ENCODE measurements around the gene BLM.

DNA sequence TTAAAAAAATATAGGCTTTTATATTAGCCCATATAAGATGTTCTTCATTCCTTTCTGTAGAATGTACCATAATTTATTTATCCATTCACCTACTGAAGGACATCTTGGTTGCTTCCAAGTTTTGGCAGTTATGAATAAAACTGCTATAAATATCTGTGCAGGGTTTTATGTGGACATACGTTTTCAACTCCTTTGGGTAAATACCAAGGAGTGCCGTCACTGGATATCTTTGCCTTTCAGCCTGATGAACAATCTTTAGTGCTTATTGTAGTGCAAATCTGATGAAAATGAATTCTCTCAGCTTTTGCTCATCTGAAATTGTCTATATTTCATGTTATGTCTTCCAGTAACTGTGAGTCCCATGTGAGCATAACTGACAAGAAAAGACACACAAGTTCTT lies 26.6 kb upstream of the BLM start:
- TF ChIP-seq CTCF (IDR thresholded peaks at IDR 0.05; ENCODE audit: low read depth, low read length): no peak
- TF ChIP-seq MAX (IDR thresholded peaks at IDR 0.05; ENCODE audit: low read depth, low read length): no peak
- no peak for TF ChIP-seq POLR2A (IDR thresholded peaks at IDR 0.05; ENCODE audit: extremely low read depth, insufficient read length)
- TF ChIP-seq MYC (IDR thresholded peaks at IDR 0.05; ENCODE audit: low read depth, low read length): no peak

All from NB4 (cell line).